A549 (cell line): ENCODE measurements around the gene YBX2. TPM values are rescaled to one million over a fixed set of nuclear protein-coding genes. Genes with fewer than 3 reads are reported as not detected.

Source experiments
- ATAC-seq, 2 experiments: fragments of 200-7000 bp in 1 of 2; fragments of >200 bp in 1 of 2; cut with Nextera tagmentation in 1 of 2; cut with Tn5 transposase in 1 of 2; 3 replicates each; pipeline versions ENCODE4 v1.8.0 to v1.9.1; 2018 to 2020; ENCODE audit warnings: mild to moderate bottlenecking in 1 of 2, moderate library complexity in 1 of 2
- CTCF ChIA-PET: fragments of 300-600 bp; sonication (Branson Sonifier 250); formaldehyde crosslinking; extraction: SDS; loops from one replicate; lab custom pipeline; 2021; ENCODE audit warnings: antibody characterized with exemption, inconsistent platforms; lab: Yijun Ruan, JAX
- POLR2A ChIA-PET: fragments of 350-600 bp; formaldehyde crosslinking; extraction: SDS; loops from one replicate; lab custom pipeline; 2021; ENCODE audit warnings: antibody characterized with exemption, inconsistent platforms; lab: Yijun Ruan, JAX
- DNase-seq, 2 experiments: peaks; one replicate each; pipeline versions ENCODE4 v3.0.0 to v3.0.0-alpha.2; 2011 to 2016; ENCODE audit warnings: low read depth in 1 of 2, low spot score in 1 of 2
- FAIRE-seq: peaks from 2 replicates; lab custom pipeline; 2011; peaks lifted over from hg19 to GRCh38; lab: Jason Lieb, UNC
- H3K27ac ChIP-seq, 2 experiments: fragments of >200 bp; sonication (Bioruptor Twin); formaldehyde crosslinking; 3 replicates each; pipeline ENCODE4 v1.5.1; 2016 to 2017
- H3K4me1 ChIP-seq: fragments of >200 bp; sonication (Bioruptor Twin); formaldehyde crosslinking; 3 replicates; pipeline ENCODE4 v1.6.1; 2016
- H3K4me2 ChIP-seq: fragments of >200 bp; sonication (Bioruptor Twin); formaldehyde crosslinking; 3 replicates; pipeline ENCODE4 v1.6.1; 2016
- H3K4me3 ChIP-seq: fragments of >200 bp; sonication (Bioruptor Twin); formaldehyde crosslinking; 3 replicates; pipeline ENCODE4 v1.5.1; 2016
- H3K9me3 ChIP-seq: fragments of >200 bp; sonication (Bioruptor Twin); formaldehyde crosslinking; 3 replicates; pipeline ENCODE4 v1.6.1; 2016
- CBX2 ChIP-seq: fragments of 200-600 bp; sonication (generic); IDR thresholded peaks from 2 replicates; pipeline ENCODE4 v1.6.1; 2016; ENCODE audit warnings: low read depth, mild to moderate bottlenecking, borderline replicate concordance
- EHF ChIP-seq: fragments of 250-450 bp; sonication (Bioruptor Pico); IDR thresholded peaks from 2 replicates; pipeline ENCODE4 v1.5.0; 2020; ENCODE audit warnings: mild to moderate bottlenecking
- ESRRA ChIP-seq: fragments of 150-350 bp; IDR thresholded peaks from 2 replicates; pipeline ENCODE4 v1.6.1; 2014; ENCODE audit warnings: mild to moderate bottlenecking, low read length, borderline replicate concordance
- FOSL2 ChIP-seq, 2 experiments: fragments of 450-650 bp in 1 of 2; fragments of >200 bp in 1 of 2; sonication (Bioruptor Twin) in 1 of 2; formaldehyde crosslinking; IDR thresholded peaks; 2 replicates each; pipeline versions ENCODE4 v1.5.0 to v1.6.1; 2016 to 2020; ENCODE audit warnings: mild to moderate bottlenecking in 1 of 2, moderate library complexity in 1 of 2
- HEYL ChIP-seq: fragments of 250-450 bp; sonication (Bioruptor Pico); IDR thresholded peaks from 2 replicates; pipeline ENCODE4 v1.8.0; 2021; ENCODE audit warnings: mild to moderate bottlenecking, moderate library complexity
- HOXB13 ChIP-seq: fragments of 250-450 bp; sonication (Bioruptor Pico); IDR thresholded peaks from 2 replicates; pipeline ENCODE4 v1.5.0; 2020; ENCODE audit warnings: low read depth, mild to moderate bottlenecking, moderate library complexity
- JUNB ChIP-seq: fragments of >200 bp; sonication (Bioruptor Twin); formaldehyde crosslinking; IDR thresholded peaks from 2 replicates; pipeline ENCODE4 v1.6.1; 2016
- KDM1A ChIP-seq: fragments of 200-600 bp; sonication (generic); IDR thresholded peaks from 2 replicates; pipeline ENCODE4 v1.6.1; 2016; ENCODE audit warnings: low read depth, mild to moderate bottlenecking
- MAZ ChIP-seq: fragments of 150-350 bp; IDR thresholded peaks from 2 replicates; pipeline ENCODE4 v1.6.1; 2014; ENCODE audit warnings: antibody characterized with exemption, low read depth, low read length, borderline replicate concordance
- MYC ChIP-seq: IDR thresholded peaks from 2 replicates; pipeline ENCODE4 v1.6.1; 2012; ENCODE audit warnings: mild to moderate bottlenecking, inconsistent platforms, low read length, improper control_type of control experiment, borderline replicate concordance
- NFE2L2 ChIP-seq: fragments of 150-350 bp; conservative IDR thresholded peaks from 2 replicates; pipeline ENCODE4 v1.6.1; 2014; ENCODE audit warnings: low read length
- NPAS2 ChIP-seq: fragments of 250-450 bp; sonication (Bioruptor Pico); IDR thresholded peaks from 2 replicates; pipeline ENCODE4 v1.8.0; 2022; ENCODE audit warnings: mild to moderate bottlenecking, moderate library complexity, borderline replicate concordance
- NR3C1 ChIP-seq: fragments of >200 bp; sonication (Bioruptor Twin); formaldehyde crosslinking; IDR thresholded peaks from 3 replicates; pipeline ENCODE4 v1.6.1; 2017
- POLR2AphosphoS2 ChIP-seq: conservative IDR thresholded peaks from 2 replicates; pipeline ENCODE4 v1.6.1; 2012; ENCODE audit warnings: low read length, improper control_type of control experiment, inconsistent platforms
- RAD21 ChIP-seq, 2 experiments: fragments of >200 bp in 1 of 2; sonication (Bioruptor Twin) in 1 of 2; formaldehyde crosslinking in 1 of 2; IDR thresholded peaks in 1 of 2; conservative IDR thresholded peaks in 1 of 2; 2 replicates in 1 of 2; 3 replicates in 1 of 2; pipeline ENCODE4 v1.6.1; 2012 to 2018; ENCODE audit warnings: inconsistent platforms in 1 of 2
- RARB ChIP-seq: fragments of 250-450 bp; sonication (Bioruptor Pico); IDR thresholded peaks from 2 replicates; pipeline ENCODE4 v1.8.0; 2021; ENCODE audit warnings: mild to moderate bottlenecking, moderate library complexity
- RNF2 ChIP-seq: fragments of 200-600 bp; sonication (generic); IDR thresholded peaks from 2 replicates; pipeline ENCODE4 v1.6.1; 2016; ENCODE audit warnings: low read depth, mild to moderate bottlenecking, antibody characterized with exemption, moderate library complexity, borderline replicate concordance
- TFCP2L1 ChIP-seq: fragments of 250-450 bp; sonication (Bioruptor Pico); IDR thresholded peaks from 2 replicates; pipeline ENCODE4 v1.5.0; 2021; ENCODE audit warnings: mild to moderate bottlenecking
- ZC3H11A ChIP-seq: fragments of 450-650 bp; IDR thresholded peaks from 2 replicates; pipeline ENCODE4 v1.6.1; 2014; ENCODE audit warnings: antibody characterized with exemption, mild to moderate bottlenecking
- ZFP36 ChIP-seq: fragments of 450-650 bp; IDR thresholded peaks from 2 replicates; pipeline ENCODE4 v1.6.1; 2014; ENCODE audit warnings: borderline replicate concordance; ENCODE audit not compliant: partially characterized antibody
- ZSCAN20 ChIP-seq: fragments of 250-450 bp; sonication (Bioruptor Pico); IDR thresholded peaks from 2 replicates; pipeline ENCODE4 v1.8.0; 2022; ENCODE audit warnings: mild to moderate bottlenecking, moderate library complexity
- WGBS: methylation state at CpG from one replicate; pipeline ENCODE4 v1.1.6; 2017; ENCODE audit errors: missing lambda C conversion rate; 5-methylcytosine and 5-hydroxymethylcytosine counted together
- polyA plus RNA-seq, 4 experiments: library from polyadenylated mRNA; depleted of rRNA in 3 of 4; stranded (reverse); fragments of >200 nt; fragmentation: RNase III in 1 of 4; extraction: RNeasy Plus Mini Kit Qiagen cat#74134 plus additional on column Dnase treatment in 1 of 4; gene quantifications; 2 replicates in 3 of 4; 3 replicates in 1 of 4; pipeline ENCODE4 v1.2.3, GENCODE V29; 2011 to 2017
- TF ChIP-seq, protein P1 (sequence below): fragments of 450-650 bp; IDR thresholded peaks from 2 replicates; pipeline ENCODE4 v1.6.1; 2014; ENCODE audit warnings: antibody characterized with exemption
- TF ChIP-seq, protein P2 (sequence below): fragments of 250-450 bp; sonication (Bioruptor Pico); IDR thresholded peaks from 2 replicates; pipeline ENCODE4 v1.5.0; 2021; ENCODE audit warnings: mild to moderate bottlenecking, moderate library complexity, borderline replicate concordance
- TF ChIP-seq, protein P3 (sequence below): IDR thresholded peaks from 2 replicates; pipeline ENCODE4 v1.6.1; 2012; ENCODE audit warnings: low read depth, borderline replicate concordance

Gene YBX2
- polyA plus RNA-seq, 2 of the 4 experiments (the other 2 are of a cell fraction) = 0.36 to 0.61 TPM

DNA sequence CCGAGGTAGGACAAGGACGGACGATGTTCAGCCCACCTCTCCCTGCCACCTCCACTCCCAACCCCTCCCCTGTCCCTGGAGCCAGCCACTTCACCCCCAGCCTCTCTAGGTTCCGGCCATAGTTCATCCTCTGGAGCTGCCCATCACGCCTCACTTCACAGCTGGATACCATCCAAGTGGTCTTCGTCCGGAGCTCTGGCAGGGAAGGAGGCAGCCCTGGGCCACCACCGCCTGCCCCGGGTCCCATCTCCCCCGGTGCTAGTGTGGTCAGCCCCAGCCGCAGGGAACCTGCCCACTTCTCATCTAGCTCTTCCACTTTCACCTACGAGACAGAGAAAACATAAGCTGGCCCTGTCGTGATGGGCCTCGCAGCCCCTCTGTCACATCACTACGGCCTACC, 27.0 kb upstream of the YBX2 start (continued):
- no peak for TF ChIP-seq MAZ
- no peak for TF ChIP-seq NPAS2 (CRISPR knock-in tag)
- TF ChIP-seq RAD21 (conservative IDR thresholded peaks at IDR 0.05 in 1 of 2, IDR thresholded peaks at IDR 0.05 in 1 of 2) = no peak
- TF ChIP-seq ESRRA = no peak

DNA sequence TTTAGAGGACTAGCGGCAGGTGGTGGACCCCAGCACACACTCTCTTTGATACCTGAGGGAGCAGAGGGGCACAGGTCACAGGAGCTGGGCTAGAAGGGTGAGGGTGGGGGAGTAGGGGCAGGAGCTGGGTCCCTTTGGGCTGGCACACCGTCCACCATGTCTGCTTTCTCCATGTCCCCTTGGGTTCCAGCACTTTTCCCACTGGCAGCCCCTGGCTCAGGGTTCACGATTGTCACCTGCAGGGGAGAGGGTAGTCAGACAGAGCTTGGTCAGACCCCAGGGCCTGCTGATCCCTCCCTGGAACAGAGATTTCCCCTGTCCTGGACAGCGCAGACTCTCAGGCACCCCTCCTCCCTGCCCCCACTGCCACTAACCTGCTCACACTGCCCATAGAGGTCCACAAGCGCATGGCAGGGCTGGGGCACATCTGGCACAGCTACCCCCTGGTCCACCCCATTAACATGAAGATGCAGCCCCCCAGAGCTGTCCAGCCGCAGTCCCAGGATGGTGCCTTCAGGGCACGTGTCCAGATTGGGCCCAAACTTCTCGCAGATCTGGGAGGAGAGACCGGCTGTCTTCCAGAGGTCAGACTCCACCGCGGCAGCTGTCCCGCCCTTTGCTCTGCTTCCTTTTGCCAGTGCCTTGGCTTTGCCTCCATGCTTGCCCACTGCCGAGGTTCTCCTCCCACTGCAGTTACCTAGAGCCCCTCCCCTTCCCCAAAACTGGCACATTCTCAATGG, 23.9 kb upstream of the YBX2 start:
- DNase-seq (no peak), ATAC-seq (no peak), FAIRE-seq (no peak)
- Histone ChIP-seq H3K27ac (no peak overlapping the region), H3K4me1 (peaks cover 16% of the 10 kb centered on the region; the same call in 2 of the 3 replicates), H3K4me2 (no peak overlapping the region), H3K9me3 (no peaks in the 10 kb centered on the region), H3K4me3 (no peak overlapping the region)
- 93% methylated on average over 13 of the region's 13 CpGs for WGBS
- TF ChIP-seq, protein P1, sequence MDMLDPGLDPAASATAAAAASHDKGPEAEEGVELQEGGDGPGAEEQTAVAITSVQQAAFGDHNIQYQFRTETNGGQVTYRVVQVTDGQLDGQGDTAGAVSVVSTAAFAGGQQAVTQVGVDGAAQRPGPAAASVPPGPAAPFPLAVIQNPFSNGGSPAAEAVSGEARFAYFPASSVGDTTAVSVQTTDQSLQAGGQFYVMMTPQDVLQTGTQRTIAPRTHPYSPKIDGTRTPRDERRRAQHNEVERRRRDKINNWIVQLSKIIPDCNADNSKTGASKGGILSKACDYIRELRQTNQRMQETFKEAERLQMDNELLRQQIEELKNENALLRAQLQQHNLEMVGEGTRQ = no peak
- TF ChIP-seq NFE2L2 (no peak), JUNB (no peak), ZC3H11A (no peak), CBX2 (no peak), ZSCAN20 (no peak), KDM1A (no peak), EHF (CRISPR knock-in tag) (no peak), MYC (no peak), ZFP36 (no peak), HEYL (CRISPR knock-in tag) (no peak), NR3C1 (no peak), RARB (CRISPR knock-in tag) (no peak)
- TF ChIP-seq, protein P2, sequence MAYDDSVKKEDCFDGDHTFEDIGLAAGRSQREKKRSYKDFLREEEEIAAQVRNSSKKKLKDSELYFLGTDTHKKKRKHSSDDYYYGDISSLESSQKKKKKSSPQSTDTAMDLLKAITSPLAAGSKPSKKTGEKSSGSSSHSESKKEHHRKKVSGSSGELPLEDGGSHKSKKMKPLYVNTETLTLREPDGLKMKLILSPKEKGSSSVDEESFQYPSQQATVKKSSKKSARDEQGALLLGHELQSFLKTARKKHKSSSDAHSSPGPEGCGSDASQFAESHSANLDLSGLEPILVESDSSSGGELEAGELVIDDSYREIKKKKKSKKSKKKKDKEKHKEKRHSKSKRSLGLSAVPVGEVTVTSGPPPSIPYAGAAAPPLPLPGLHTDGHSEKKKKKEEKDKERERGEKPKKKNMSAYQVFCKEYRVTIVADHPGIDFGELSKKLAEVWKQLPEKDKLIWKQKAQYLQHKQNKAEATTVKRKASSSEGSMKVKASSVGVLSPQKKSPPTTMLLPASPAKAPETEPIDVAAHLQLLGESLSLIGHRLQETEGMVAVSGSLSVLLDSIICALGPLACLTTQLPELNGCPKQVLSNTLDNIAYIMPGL (CRISPR knock-in tag) = no peak
- TF ChIP-seq, protein P3, sequence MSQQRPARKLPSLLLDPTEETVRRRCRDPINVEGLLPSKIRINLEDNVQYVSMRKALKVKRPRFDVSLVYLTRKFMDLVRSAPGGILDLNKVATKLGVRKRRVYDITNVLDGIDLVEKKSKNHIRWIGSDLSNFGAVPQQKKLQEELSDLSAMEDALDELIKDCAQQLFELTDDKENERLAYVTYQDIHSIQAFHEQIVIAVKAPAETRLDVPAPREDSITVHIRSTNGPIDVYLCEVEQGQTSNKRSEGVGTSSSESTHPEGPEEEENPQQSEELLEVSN = no peak
- ChIA-PET POLR2A (interaction anchor here (0.6 to 1.5 kb wide), 2 partner anchors 9 to 11 kb away, joined by 3 to 4 read pairs; partner anchors contain the start of gene NEURL4), CTCF (interaction anchor here (0.6 to 6.1 kb wide), 11 partner anchors 8 to 273 kb away, joined by 3 to 58 read pairs (median 5); partner anchors contain the start of gene NEURL4)

DNA sequence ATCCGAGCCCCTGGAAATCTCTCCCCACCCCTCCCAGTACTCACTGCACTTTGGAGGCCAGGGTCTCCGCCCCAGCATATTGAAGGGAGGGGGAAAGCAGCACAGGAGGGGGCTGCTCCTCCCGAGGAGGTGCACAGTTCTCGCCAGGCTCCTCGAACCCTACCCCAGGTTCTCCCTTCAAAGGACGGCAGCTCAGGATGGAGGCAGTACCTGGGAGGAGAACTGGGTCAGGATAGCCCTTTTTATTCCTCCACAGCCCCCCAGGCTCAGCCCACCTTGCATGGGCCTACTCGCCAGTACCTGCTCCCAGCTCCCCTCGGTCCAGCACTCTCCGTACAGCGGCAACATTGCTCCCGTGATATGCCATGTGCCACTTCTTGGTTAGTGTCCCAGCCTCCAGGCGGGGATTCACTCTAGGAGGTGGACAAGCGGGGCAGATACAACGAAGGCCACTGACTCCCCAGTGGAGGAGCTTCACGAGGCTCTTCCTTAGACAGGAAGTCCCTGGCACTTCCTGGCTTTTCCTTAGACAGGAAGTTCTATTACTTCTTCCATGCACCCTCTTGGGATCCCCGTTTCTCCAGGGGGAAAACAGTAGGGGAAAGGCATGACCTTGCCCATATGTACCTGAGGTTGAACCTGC, 22.8 kb upstream of the YBX2 start:
- Histone ChIP-seq H3K4me2 (no peak overlapping the region), H3K9me3 (no peaks in the 10 kb centered on the region), H3K4me3 (no peak overlapping the region), H3K27ac (no peak overlapping the region), H3K4me1 (peaks cover 26% of the 10 kb centered on the region; the same call in 2 of the 3 replicates)
- no peak for FAIRE-seq
- WGBS = 90% methylated on average over 16 of the region's 16 CpGs
- ChIA-PET CTCF (interaction anchor here (0.5 to 6.1 kb wide), 13 partner anchors 8 to 199 kb away, joined by 3 to 58 read pairs (median 4); partner anchors contain the start of gene NEURL4), POLR2A (interaction anchor here (1.5 kb wide), 1 partner anchor 12 kb away, joined by 4 read pairs; the partner anchor contains the start of gene NEURL4)
- no peak for TF ChIP-seq RNF2
- TF ChIP-seq HOXB13 (CRISPR knock-in tag) = no peak
- no peak for TF ChIP-seq TFCP2L1 (CRISPR knock-in tag)
- TF ChIP-seq POLR2AphosphoS2 = no peak
- TF ChIP-seq ZC3H11A = no peak
- TF ChIP-seq, protein P1 = no peak
- no peak for TF ChIP-seq FOSL2 (IDR thresholded peaks at IDR 0.05)
- no peak for TF ChIP-seq FOSL2 (CRISPR knock-in tag; IDR thresholded peaks at IDR 0.05)
- no peak for ATAC-seq
- DNase-seq = no peak
